HG03575 (cell line): Measurements from ENCODE around the gene RHOV.

ENCODE experiments used
- ATAC-seq: cut with Tn5 transposase; IDR thresholded peaks from one replicate; pipeline ENCODE4 v1.9.1; 2021; ENCODE audit not compliant: unreplicated experiment, insufficient number of reproducible peaks, low FRiP score; ENCODE audit errors: extremely low read depth

RHOV gene

DNA sequence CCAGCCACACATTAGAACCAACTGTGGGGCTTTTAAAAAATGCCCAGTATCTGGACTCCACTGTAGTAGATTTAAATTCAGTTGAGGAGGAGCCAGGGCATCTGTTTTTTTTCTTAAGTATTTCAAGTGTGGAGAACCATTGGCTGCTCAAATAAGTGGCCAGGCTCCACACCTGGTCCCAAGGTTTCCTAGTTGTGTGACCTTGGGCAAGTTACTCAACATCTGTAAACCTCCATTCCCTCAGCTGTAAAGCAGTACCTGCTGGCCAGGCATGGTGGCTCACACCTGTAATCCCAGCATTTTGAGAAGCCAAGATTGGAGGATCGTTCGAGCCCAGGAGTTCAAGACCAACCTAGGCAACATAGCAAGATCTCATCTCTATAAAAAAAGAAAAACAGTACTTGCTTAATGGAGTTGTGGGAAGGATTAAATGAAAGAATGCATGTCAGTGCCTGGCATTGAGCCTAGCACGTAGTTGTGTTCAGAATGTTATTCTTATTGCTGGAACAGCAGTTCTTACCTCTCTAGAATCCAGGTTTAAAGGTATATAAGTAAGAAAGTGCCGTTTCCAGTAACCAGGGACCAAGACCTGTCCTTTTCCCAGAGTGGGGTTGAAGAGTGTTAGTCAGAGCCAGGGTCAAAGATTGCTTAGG is 47.5 kb downstream of the RHOV start:
- ATAC-seq = no peak

DNA sequence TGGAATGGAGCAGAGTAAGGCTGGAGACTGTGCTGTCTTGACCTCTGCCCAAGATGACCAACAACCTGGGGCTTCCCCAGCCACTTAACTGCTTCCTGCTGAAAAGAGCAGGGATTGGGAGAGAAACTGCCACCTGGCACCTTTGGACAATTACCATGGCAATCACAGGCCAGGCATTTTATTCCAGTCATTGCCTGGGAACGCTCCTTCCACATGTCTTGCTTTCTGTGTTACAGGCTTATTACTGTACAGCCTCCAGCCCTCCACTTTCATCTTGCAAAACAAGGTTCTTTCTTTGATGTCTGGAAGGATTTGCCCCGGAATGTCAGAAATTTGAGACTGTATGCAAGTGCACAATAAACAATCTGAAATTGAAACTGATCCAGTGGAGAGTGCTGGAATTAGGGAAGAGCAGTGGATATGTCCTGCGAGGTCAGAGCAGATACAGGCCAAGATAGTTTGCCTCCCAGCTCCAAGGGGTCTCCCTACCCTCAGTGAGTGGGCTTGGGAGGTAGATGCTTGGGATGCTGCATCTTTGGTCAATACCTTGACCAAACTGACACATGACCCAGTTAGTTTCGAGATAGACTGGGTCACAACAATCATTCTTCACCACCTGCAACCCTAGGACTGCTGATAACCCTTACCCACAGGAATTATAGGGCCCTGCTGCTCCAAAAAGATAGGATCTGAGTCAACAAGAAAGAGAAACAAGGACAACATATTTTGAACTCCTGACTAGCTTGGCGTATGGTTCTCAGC is 48.2 kb downstream of the RHOV start:
- no peak for ATAC-seq

DNA sequence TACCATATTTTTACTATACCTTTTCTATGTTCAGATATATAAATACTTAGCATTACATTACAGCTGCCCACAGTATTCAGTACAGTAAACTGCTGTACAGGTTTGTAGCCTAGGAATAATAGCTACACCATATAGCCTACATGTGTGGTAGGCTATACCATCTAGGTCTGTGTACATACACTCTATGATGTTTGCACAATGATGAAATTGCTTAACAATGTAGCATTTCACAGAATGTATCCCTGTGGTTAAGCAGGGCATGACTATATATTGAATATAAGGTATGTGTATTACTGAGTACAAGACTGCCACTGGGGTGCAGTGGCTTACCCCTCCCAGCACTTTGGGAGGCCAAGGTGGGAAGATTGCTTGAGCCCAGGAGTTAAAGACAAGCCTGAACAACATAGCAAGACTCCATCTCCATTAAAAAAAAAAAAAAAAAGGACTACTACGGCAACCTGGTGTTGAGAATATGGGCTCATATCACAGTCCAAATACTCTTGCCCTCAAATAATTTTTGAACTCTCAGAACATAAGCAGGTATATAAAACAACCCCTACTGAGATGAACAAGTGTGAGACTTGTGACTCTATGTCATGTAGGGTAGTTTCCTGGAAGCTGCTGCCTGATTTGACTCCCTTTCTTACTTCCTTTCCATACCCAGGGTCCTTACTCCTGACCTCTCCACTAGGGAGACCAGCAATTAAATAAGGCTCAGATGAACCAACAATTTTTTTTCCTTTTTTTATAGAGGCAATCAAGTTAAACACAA is 50.3 kb downstream of the RHOV start:
- ATAC-seq = no peak
